T-cell (primary cell): ENCODE results near the gene TGM4. TPM values are rescaled to one million over a fixed set of nuclear protein-coding genes. Genes with fewer than 3 reads are reported as not detected.
"Not testable (repeated sequence)": the region's sequence is repeated elsewhere in the genome, so short reads cannot be mapped to it uniquely, and the experiment has no call there.

Source experiments
- ATAC-seq, 4 experiments: fragments of 200-7000 bp in 3 of 4; fragments of 150-1000 bp in 1 of 4; cut with Tn5 transposase; replicated peaks in 1 of 4; 1 replicate in 3 of 4; 2 replicates in 1 of 4; pipeline ENCODE4 v1.10.0; 2021; ENCODE audit warnings: moderate library complexity in 3 of 4, mild to moderate bottlenecking in 2 of 4, moderate number of reproducible peaks in 1 of 4
- CTCF ChIA-PET, 2 donors: fragments of 300-600 bp; sonication (Branson Sonifier 250); formaldehyde crosslinking; loops; one replicate each; lab custom pipeline; 2022; ENCODE audit warnings: antibody characterized with exemption in 2 of 2; lab: Charles Lee
- POLR2A ChIA-PET, 2 donors: fragments of 300-600 bp; sonication (Branson Sonifier 250); formaldehyde crosslinking; loops; one replicate each; lab custom pipeline; 2022; ENCODE audit warnings: antibody characterized with exemption in 2 of 2; lab: Charles Lee
- DNase-seq, 35 experiments: peaks; one replicate each; pipeline versions ENCODE4 v3.0.0 to v3.0.0-alpha.2; 2013 to 2023
- H3K27ac ChIP-seq: one replicate; pipeline ENCODE4 v1.5.1; 2013; ENCODE audit warnings: low read length
- H3K27me3 ChIP-seq, 2 experiments: replicated peaks in 1 of 2; 1 replicate in 1 of 2; 2 replicates in 1 of 2; pipeline versions ENCODE4 v1.6.1 to v1.7.0; 2013; ENCODE audit warnings: low read length in 1 of 2, mixed read lengths in 1 of 2; ENCODE audit not compliant: control insufficient read depth in 2 of 2, insufficient read depth in 2 of 2; ENCODE audit errors: extremely low read depth in 1 of 2
- H3K36me3 ChIP-seq, 2 donors: 1 replicate in 1 of 2; 2 replicates in 1 of 2; pipeline versions ENCODE4 v1.6.1 to v1.7.0; 2013; ENCODE audit warnings: low read length in 1 of 2; ENCODE audit not compliant: control insufficient read depth in 2 of 2, insufficient read depth in 1 of 2; ENCODE audit errors: extremely low read depth in 1 of 2
- H3K4me1 ChIP-seq, 2 experiments: 1 replicate in 1 of 2; 2 replicates in 1 of 2; pipeline versions ENCODE4 v1.6.1 to v1.7.0; 2013; ENCODE audit warnings: low read length in 2 of 2, mixed read lengths in 1 of 2; ENCODE audit not compliant: insufficient read depth in 2 of 2, control insufficient read depth in 1 of 2; ENCODE audit errors: extremely low read depth in 1 of 2
- H3K4me3 ChIP-seq, 2 donors: 1 replicate in 1 of 2; 2 replicates in 1 of 2; pipeline versions ENCODE4 v1.5.1 to v1.7.0; 2013; ENCODE audit warnings: mild to moderate bottlenecking in 2 of 2, low read length in 1 of 2, moderate library complexity in 1 of 2; ENCODE audit not compliant: control insufficient read depth in 1 of 2; ENCODE audit errors: extremely low read depth in 1 of 2
- H3K9me3 ChIP-seq: 2 replicates; pipeline ENCODE4 v1.7.0; 2013
- H3K27ac Mint-ChIP-seq, 2 donors: one replicate each; pipeline ENCODE4 v1.8.0; 2020 to 2021; ENCODE audit warnings: mild to moderate bottlenecking in 2 of 2, mixed read lengths in 2 of 2
- H3K27me3 Mint-ChIP-seq, 2 donors: one replicate each; pipeline ENCODE4 v1.8.0; 2021 to 2022; ENCODE audit warnings: mixed read lengths in 2 of 2
- H3K36me3 Mint-ChIP-seq: one replicate; pipeline ENCODE4 v1.8.0; 2021; ENCODE audit warnings: mixed read lengths
- H3K4me1 Mint-ChIP-seq, 3 donors: one replicate each; pipeline ENCODE4 v1.8.0; 2020 to 2022; ENCODE audit warnings: mixed read lengths in 3 of 3, mild to moderate bottlenecking in 1 of 3
- H3K4me3 Mint-ChIP-seq, 3 donors: one replicate each; pipeline ENCODE4 v1.8.0; 2020 to 2022; ENCODE audit warnings: mild to moderate bottlenecking in 3 of 3, mixed read lengths in 3 of 3, moderate library complexity in 3 of 3
- H3K9me3 Mint-ChIP-seq, 3 donors: one replicate each; pipeline ENCODE4 v1.8.0; 2020 to 2022; ENCODE audit warnings: mixed read lengths in 3 of 3
- WGBS: methylation state at CpG from one replicate; pipeline ENCODE4 v1.1.5; 2013; ENCODE audit warnings: missing lambda C conversion rate; ENCODE audit not compliant: insufficient coverage; 5-methylcytosine and 5-hydroxymethylcytosine counted together
- total RNA-seq, 35 experiments: library from RNA in 6 of 35; stranded (reverse) in 6 of 35; fragments of 120-200 nt in 1 of 35; gene quantifications; one replicate each; pipeline versions ENCODE4 v1.2.1 to v1.2.4 and lab custom pipeline; 2013 to 2026

TGM4 gene
- total RNA-seq, 5 donors from 2014 or later (not counting 1 experiment from before 2014, with no cell fraction given), result not detected

DNA sequence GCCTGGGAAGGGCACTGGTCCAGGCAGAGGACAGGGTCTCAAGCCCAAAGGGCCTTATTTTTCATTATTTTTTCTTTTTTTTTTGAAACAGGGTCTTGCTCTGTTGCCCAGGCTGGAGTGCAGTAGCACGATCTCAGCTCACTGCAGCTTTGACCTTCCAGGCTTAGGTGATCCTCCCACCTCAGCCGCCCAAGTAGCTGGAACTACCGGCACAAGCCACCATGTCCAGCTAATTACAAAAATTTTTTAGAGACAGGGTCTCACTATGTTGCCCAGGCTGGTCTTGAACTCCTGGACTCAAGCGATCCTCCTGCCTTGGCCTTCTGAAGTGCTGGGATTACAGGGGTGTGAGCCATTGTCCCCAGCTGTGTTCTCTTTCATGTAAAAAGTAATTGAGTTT is 75.4 kb downstream of the TGM4 start:
- H3K27me3 Mint-ChIP-seq, ATAC-seq, H3K27me3 ChIP-seq, H3K4me3 ChIP-seq, H3K4me1 ChIP-seq, DNase-seq, H3K9me3 Mint-ChIP-seq, H3K4me3 Mint-ChIP-seq, CTCF ChIA-PET, H3K27ac ChIP-seq, H3K27ac Mint-ChIP-seq, H3K9me3 ChIP-seq: not testable (repeated sequence)
- H3K4me1 Mint-ChIP-seq, result peaks cover 14 to 35% (median 14%) of the 10 kb centered on the region in 3 donors
- H3K36me3 ChIP-seq, result peaks cover 0 to 14% of the 10 kb centered on the region in 2 donors
- POLR2A ChIA-PET, result interaction anchor here in 1 of 2 donors (0.6 kb wide), 1 partner anchor 158 kb away, joined by 8 read pairs; no protein-coding TSS in a partner anchor
- 100% methylated on average over 3 of the region's 4 CpGs for WGBS
- H3K36me3 Mint-ChIP-seq, result peaks cover 45% of the 10 kb centered on the region

DNA sequence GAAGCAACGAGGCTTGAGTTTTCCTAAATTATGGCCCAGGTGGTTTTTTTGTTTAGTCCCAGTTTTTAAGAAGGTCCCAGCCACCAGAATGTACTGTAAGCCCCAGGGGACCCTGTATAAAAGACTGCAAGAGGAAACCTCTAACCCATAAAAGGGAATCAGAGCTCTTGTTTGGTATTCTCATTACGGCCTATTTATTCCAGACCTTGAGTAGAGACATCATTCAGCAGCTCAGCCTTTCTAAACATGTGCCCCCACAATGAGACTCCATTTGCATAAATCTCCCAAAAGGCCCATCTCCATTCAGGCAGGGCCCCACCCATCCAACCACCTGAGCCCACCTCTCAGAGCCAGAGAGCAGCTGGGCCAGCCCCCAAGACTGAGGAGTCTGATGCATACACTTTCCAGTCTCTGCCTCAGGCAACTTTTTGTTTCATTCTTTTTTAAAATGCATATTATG is 75.9 kb downstream of the TGM4 start:
- Mint-ChIP-seq H3K9me3 (no peaks in the 10 kb centered on the region), H3K4me1 (peaks cover 14 to 36% (median 16%) of the 10 kb centered on the region in 3 donors), H3K4me3 (no peak overlapping the region), H3K36me3 (peaks cover 40% of the 10 kb centered on the region), H3K27ac (no peak overlapping the region), H3K27me3 (no peaks in the 10 kb centered on the region)
- no peak overlapping the region for H3K27ac ChIP-seq
- no peaks in the 10 kb centered on the region for H3K9me3 ChIP-seq
- H3K27me3 ChIP-seq, result no peaks in the 10 kb centered on the region
- ATAC-seq (no peak), DNase-seq (no peak)
- CTCF ChIA-PET, result no interaction called here
- 100% methylated on average over 2 of the region's 2 CpGs for WGBS
- H3K36me3 ChIP-seq, result peaks cover 0 to 12% of the 10 kb centered on the region in 2 donors
- POLR2A ChIA-PET, result interaction anchor here in 1 of 2 donors (0.7 kb wide), 1 partner anchor 11 kb away, joined by 3 read pairs; no protein-coding TSS in a partner anchor
- H3K4me1 ChIP-seq, result no peaks in the 10 kb centered on the region
- no peak overlapping the region for H3K4me3 ChIP-seq

DNA sequence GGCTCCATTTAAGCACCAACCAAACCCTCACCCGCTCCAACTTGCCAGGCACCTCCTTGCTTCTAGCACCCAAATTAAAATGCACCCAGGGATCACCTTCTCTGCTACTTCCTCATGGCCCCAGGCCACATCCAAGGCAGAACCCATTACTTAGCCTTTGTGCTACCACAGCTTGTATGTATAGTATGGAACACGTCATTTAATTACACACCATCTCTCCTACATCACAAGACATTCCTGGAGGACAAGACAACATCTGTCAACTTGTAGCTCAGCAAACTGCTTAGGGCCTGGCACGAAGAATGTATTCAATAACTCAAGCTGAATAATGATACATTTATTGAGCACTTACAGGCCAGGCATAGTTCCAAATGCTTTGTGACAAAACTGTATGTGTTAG is 78.3 kb downstream of the TGM4 start:
- CTCF ChIA-PET, result no interaction called here
- peaks cover 35% of the 10 kb centered on the region for H3K36me3 Mint-ChIP-seq

DNA sequence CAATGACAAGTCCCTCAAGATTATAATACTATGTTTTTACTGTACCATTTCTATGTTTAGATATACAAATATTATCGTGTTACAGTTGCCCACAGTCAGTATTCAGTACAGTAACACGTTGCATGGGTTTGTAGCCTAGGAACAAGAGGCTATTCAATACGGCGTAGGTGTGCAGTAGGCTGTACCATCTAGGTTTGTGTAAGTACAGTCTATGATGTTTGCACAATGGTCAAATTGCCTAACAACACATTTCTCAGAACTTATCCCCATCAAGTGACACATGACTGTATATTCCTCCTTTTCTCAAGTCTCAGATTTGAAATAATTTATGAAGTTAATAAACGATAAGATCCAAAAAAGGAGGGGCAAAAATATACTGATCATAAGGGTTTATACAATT is 79.9 kb downstream of the TGM4 start:
- no peak for DNase-seq
- H3K27me3 Mint-ChIP-seq, result no peaks in the 10 kb centered on the region

More for the DNA sequence above, 78.3 kb downstream of the TGM4 start:
- peaks cover 0 to 10% of the 10 kb centered on the region in 2 donors for H3K36me3 ChIP-seq
- POLR2A ChIA-PET, result no interaction called here
- WGBS, result no CpG with 5 or more reads among the region's 3 CpGs
- DNase-seq (no peak), ATAC-seq (no peak)
- H3K4me1 ChIP-seq, result no peaks in the 10 kb centered on the region
- H3K27me3 ChIP-seq, result no peaks in the 10 kb centered on the region
- H3K9me3 ChIP-seq, result no peaks in the 10 kb centered on the region
- H3K27ac Mint-ChIP-seq, result no peak overlapping the region
- H3K27me3 Mint-ChIP-seq, result no peaks in the 10 kb centered on the region
- H3K4me1 Mint-ChIP-seq, result peaks cover 17 to 45% (median 28%) of the 10 kb centered on the region in 3 donors
- H3K9me3 Mint-ChIP-seq, result no peaks in the 10 kb centered on the region
- H3K4me3 Mint-ChIP-seq, result no peak overlapping the region
- no peak overlapping the region for H3K27ac ChIP-seq
- no peak overlapping the region for H3K4me3 ChIP-seq

DNA sequence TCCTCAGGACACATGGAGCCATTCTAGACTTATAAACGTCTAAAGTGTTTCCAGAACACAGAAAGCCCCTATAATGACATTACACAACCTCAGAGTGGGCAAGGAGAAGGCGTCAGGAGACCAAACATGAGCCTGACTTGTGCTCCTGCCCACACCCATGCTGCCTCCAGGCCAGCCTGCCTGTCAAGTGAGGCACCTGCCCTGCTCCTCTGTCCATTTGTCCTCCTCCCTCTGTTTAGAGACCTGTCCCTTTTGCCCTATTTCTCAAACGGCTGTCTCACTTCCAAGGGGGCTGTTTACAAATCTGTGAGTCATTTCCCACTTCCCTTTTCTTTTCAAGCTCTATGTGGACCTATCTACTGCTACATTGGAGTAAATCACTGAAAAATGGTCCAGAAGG is 80.6 kb downstream of the TGM4 start:
- Histone ChIP-seq H3K36me3 (peaks cover 0 to 26% of the 10 kb centered on the region in 2 donors), H3K9me3 (no peaks in the 10 kb centered on the region), H3K4me3 (no peak overlapping the region), H3K27ac (no peak overlapping the region), H3K4me1 (no peaks in the 10 kb centered on the region), H3K27me3 (no peaks in the 10 kb centered on the region)
- POLR2A ChIA-PET, result no interaction called here
- DNase-seq (no peak), ATAC-seq (no peak)
- 33% methylated on average over 1 of the region's 3 CpGs for WGBS
- Mint-ChIP-seq H3K36me3 (peaks cover 39% of the 10 kb centered on the region), H3K4me1 (peaks cover 17 to 40% (median 28%) of the 10 kb centered on the region in 3 donors), H3K9me3 (no peaks in the 10 kb centered on the region), H3K4me3 (no peak overlapping the region), H3K27me3 (no peaks in the 10 kb centered on the region), H3K27ac (no peak overlapping the region)
- CTCF ChIA-PET, result no interaction called here

More for the DNA sequence above, 79.9 kb downstream of the TGM4 start:
- POLR2A ChIA-PET, result no interaction called here
- H3K9me3 ChIP-seq, result no peaks in the 10 kb centered on the region
- Mint-ChIP-seq H3K4me1 (peaks cover 17 to 40% (median 28%) of the 10 kb centered on the region in 3 donors), H3K9me3 (no peaks in the 10 kb centered on the region), H3K4me3 (no peak overlapping the region), H3K27ac (no peak overlapping the region), H3K36me3 (peaks cover 39% of the 10 kb centered on the region)
- no peak overlapping the region for H3K27ac ChIP-seq
- peaks cover 0 to 25% of the 10 kb centered on the region in 2 donors for H3K36me3 ChIP-seq
- WGBS, result no CpG with 5 or more reads among the region's 5 CpGs
- CTCF ChIA-PET, result interaction anchor here (0.5 to 0.6 kb wide), 2 partner anchors 175 to 709 kb away, joined by 3 to 5 read pairs; no protein-coding TSS in a partner anchor
- no peak overlapping the region for H3K4me3 ChIP-seq
- H3K4me1 ChIP-seq, result no peaks in the 10 kb centered on the region
- ATAC-seq, result no peak
- H3K27me3 ChIP-seq, result no peaks in the 10 kb centered on the region

DNA sequence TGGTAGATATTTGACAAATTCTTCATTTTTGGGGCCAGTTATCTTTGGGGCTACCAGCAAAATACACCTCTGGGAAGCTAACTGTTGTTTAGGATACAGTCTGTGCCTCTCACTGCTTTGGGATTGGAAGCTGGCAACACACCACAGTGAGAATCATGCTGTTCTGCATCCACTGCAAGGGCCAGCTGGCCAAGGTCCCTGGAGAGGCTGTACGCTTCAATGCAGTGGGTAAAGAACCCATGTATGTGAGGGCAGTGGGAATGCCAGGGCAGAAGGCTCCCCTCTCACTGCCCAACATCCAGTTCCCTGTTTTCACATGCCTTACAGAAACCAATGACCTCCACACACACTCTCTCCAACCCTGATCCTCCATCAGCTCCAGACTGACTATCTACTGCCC is 81.5 kb downstream of the TGM4 start:
- no peak overlapping the region for H3K4me3 Mint-ChIP-seq
- no peak for DNase-seq
- H3K9me3 Mint-ChIP-seq, result no peaks in the 10 kb centered on the region
- H3K4me1 Mint-ChIP-seq, result peaks cover 13 to 34% (median 29%) of the 10 kb centered on the region in 3 donors
- H3K36me3 Mint-ChIP-seq, result peaks cover 36% of the 10 kb centered on the region
- no peaks in the 10 kb centered on the region for H3K27me3 Mint-ChIP-seq
- ChIA-PET CTCF (no interaction called here), POLR2A (interaction anchor here in 1 of 2 donors (0.5 kb wide), 1 partner anchor 31 kb away, joined by 4 read pairs; no protein-coding TSS in a partner anchor)
- Histone ChIP-seq H3K27ac (no peak overlapping the region), H3K9me3 (no peaks in the 10 kb centered on the region), H3K4me3 (no peak overlapping the region), H3K4me1 (no peaks in the 10 kb centered on the region), H3K36me3 (peaks cover 0 to 26% of the 10 kb centered on the region in 2 donors), H3K27me3 (no peaks in the 10 kb centered on the region)
- ATAC-seq, result no peak
- no peak overlapping the region for H3K27ac Mint-ChIP-seq
- no CpG with 5 or more reads among the region's 1 CpG for WGBS
